RWPE2 (cell line): ENCODE results near the gene KRTDAP.

ENCODE experiments used
- ATAC-seq: fragments of 200-7000 bp; cut with Tn5 transposase; 3 replicates; pipeline ENCODE4 v1.9.1; 2021; ENCODE audit warnings: low read depth
- DNase-seq: peaks from one replicate; pipeline ENCODE4 v3.0.0-alpha.2; 2020; ENCODE audit warnings: low spot score
- H3K27ac ChIP-seq: fragments of 450-650 bp; 2 replicates; pipeline ENCODE4 v1.5.1; 2017; ENCODE audit warnings: mild to moderate bottlenecking; ENCODE audit not compliant: poor library complexity, severe bottlenecking
- H3K27me3 ChIP-seq: fragments of 250-450 bp; sonication (Bioruptor Pico); 2 replicates; pipeline ENCODE4 v1.5.1; 2021; ENCODE audit warnings: mild to moderate bottlenecking, moderate library complexity; ENCODE audit not compliant: insufficient read depth, poor library complexity, severe bottlenecking
- H3K36me3 ChIP-seq: fragments of 250-450 bp; sonication (Bioruptor Pico); 2 replicates; pipeline ENCODE4 v1.5.1; 2020; ENCODE audit warnings: low read depth, mild to moderate bottlenecking, moderate library complexity
- H3K4me1 ChIP-seq: fragments of 250-450 bp; sonication (Bioruptor Pico); 2 replicates; pipeline ENCODE4 v1.5.1; 2021; ENCODE audit warnings: mild to moderate bottlenecking, moderate library complexity; ENCODE audit not compliant: insufficient read depth, poor library complexity, severe bottlenecking
- H3K4me3 ChIP-seq: fragments of 250-450 bp; sonication (Bioruptor Pico); 2 replicates; pipeline ENCODE4 v1.5.1; 2021; ENCODE audit warnings: mild to moderate bottlenecking, moderate library complexity; ENCODE audit not compliant: severe bottlenecking
- H3K9me3 ChIP-seq: fragments of 250-450 bp; sonication (Bioruptor Pico); 2 replicates; pipeline ENCODE4 v1.5.1; 2021; ENCODE audit warnings: mild to moderate bottlenecking, moderate library complexity; ENCODE audit not compliant: severe bottlenecking
- CTCF ChIP-seq: fragments of 450-650 bp; IDR thresholded peaks from one replicate; pipeline ENCODE4 v1.5.1; 2017; ENCODE audit warnings: mild to moderate bottlenecking, moderate library complexity; ENCODE audit not compliant: poor library complexity, severe bottlenecking

The KRTDAP gene

GRCh38 chr19:35449359-35450043 is 40.8 kb downstream of the KRTDAP start:
- H3K4me3 ChIP-seq: no peak overlapping the region
- H3K27ac ChIP-seq: no peak overlapping the region
- no peak for TF ChIP-seq CTCF
- no peaks in the 10 kb centered on the region for H3K9me3 ChIP-seq
- H3K4me1 ChIP-seq: no peaks in the 10 kb centered on the region
- H3K36me3 ChIP-seq: no peaks in the 10 kb centered on the region
- DNase-seq (no peak), ATAC-seq (no peak)
- peaks cover 23% of the 10 kb centered on the region for H3K27me3 ChIP-seq

- no peak for TF ChIP-seq CTCF
- DNase-seq (no peak), ATAC-seq (no peak)
- Histone ChIP-seq H3K27me3 (peaks cover 23% of the 10 kb centered on the region), H3K4me1 (no peaks in the 10 kb centered on the region), H3K27ac (no peak within 1 kb of the TSS), H3K36me3 (no peaks in the 10 kb centered on the region), H3K4me3 (no peak within 1 kb of the TSS), H3K9me3 (no peaks in the 10 kb centered on the region)
Observed at GRCh38 chr19:35447606-35448469, 42.4 kb downstream of the KRTDAP start, which contains the start of gene FFAR2. TSS of gene FFAR2 (plus strand) at chr19:35448257. CDS start at chr19:35449715, 1,458 bp downstream.

- Histone ChIP-seq H3K4me3 (no peak overlapping the region), H3K36me3 (no peaks in the 10 kb centered on the region), H3K9me3 (no peaks in the 10 kb centered on the region), H3K27ac (no peak overlapping the region), H3K4me1 (no peaks in the 10 kb centered on the region), H3K27me3 (peaks cover 23% of the 10 kb centered on the region)
- no peak for ATAC-seq
- TF ChIP-seq CTCF: no peak
- no peak for DNase-seq
Observed at GRCh38 chr19:35445826-35446593, 44.3 kb downstream of the KRTDAP start.

GRCh38 chr19:35444735-35445134 is 45.5 kb downstream of the KRTDAP start:
- Histone ChIP-seq H3K36me3 (no peaks in the 10 kb centered on the region), H3K4me3 (no peak overlapping the region), H3K4me1 (no peaks in the 10 kb centered on the region), H3K27me3 (peaks cover 17% of the 10 kb centered on the region), H3K27ac (no peak overlapping the region), H3K9me3 (no peaks in the 10 kb centered on the region)
- DNase-seq (no peak), ATAC-seq (no peak)
- TF ChIP-seq CTCF: no peak
